ENCODE data around the gene PRR23B.
"Not testable (repeated sequence)": the region's sequence is repeated elsewhere in the genome, so short reads cannot be mapped to it uniquely, and the experiment has no call there.

GRCh38 chr3:139030576-139030975 is 9.8 kb upstream of the PRR23B start:
- TF ChIP-seq CTCF (IDR thresholded peaks at IDR 0.05 in 8 of 11, conservative IDR thresholded peaks at IDR 0.05 in 3 of 11); POLR2A (IDR thresholded peaks at IDR 0.05); POLR2AphosphoS5 (IDR thresholded peaks at IDR 0.05): not testable (repeated sequence)

Measured in spleen (tissue), 7 donors.